GM18498 (cell line): ENCODE data around the gene FNDC11.

ENCODE experiments used
- ATAC-seq: cut with Tn5 transposase; IDR thresholded peaks from one replicate; pipeline ENCODE4 v1.9.1; 2021; ENCODE audit warnings: mild to moderate bottlenecking, moderate library complexity; ENCODE audit not compliant: unreplicated experiment

FNDC11 gene

GRCh38 chr20:63539092-63539430 lies 14.9 kb upstream of the FNDC11 start:
- no peak for ATAC-seq

GRCh38 chr20:63539441-63540370 lies 14.3 kb upstream of the FNDC11 start:
- ATAC-seq: no peak

GRCh38 chr20:63540417-63541186 lies 13.4 kb upstream of the FNDC11 start:
- no peak for ATAC-seq

GRCh38 chr20:63541371-63541770 lies 12.6 kb upstream of the FNDC11 start:
- no peak for ATAC-seq

GRCh38 chr20:63542031-63542559 lies 11.9 kb upstream of the FNDC11 start:
- no peak for ATAC-seq

GRCh38 chr20:63542696-63543095 lies 11.3 kb upstream of the FNDC11 start:
- no peak for ATAC-seq

- no peak for ATAC-seq
Observed at GRCh38 chr20:63543131-63543530, 10.8 kb upstream of the FNDC11 start.

- no peak for ATAC-seq
Observed at GRCh38 chr20:63543733-63544132, 10.2 kb upstream of the FNDC11 start.

- ATAC-seq: no peak
Observed at GRCh38 chr20:63544241-63544957, 9.6 kb upstream of the FNDC11 start.

- ATAC-seq: no peak
Observed at GRCh38 chr20:63544958-63545516, 8.9 kb upstream of the FNDC11 start.

- no peak for ATAC-seq
Observed at GRCh38 chr20:63545814-63546213, 8.1 kb upstream of the FNDC11 start.

- ATAC-seq: no peak
Observed at GRCh38 chr20:63546256-63546955, 7.6 kb upstream of the FNDC11 start.

GRCh38 chr20:63546956-63547724 lies 6.8 kb upstream of the FNDC11 start:
- ATAC-seq: no peak

GRCh38 chr20:63547725-63548480 lies 6.1 kb upstream of the FNDC11 start, which contains the start of gene SRMS:
Gene SRMS, minus strand, starts transcription at chr20:63547749. Its CDS starts 286 bp downstream, at chr20:63547463.
- no peak for ATAC-seq

GRCh38 chr20:63548542-63548941 lies 5.4 kb upstream of the FNDC11 start:
- no peak for ATAC-seq

GRCh38 chr20:63549019-63549418 lies 4.9 kb upstream of the FNDC11 start:
- ATAC-seq: no peak

GRCh38 chr20:63549679-63550282 lies 4.2 kb upstream of the FNDC11 start:
- no peak for ATAC-seq

- no peak for ATAC-seq
Observed at GRCh38 chr20:63551068-63551467, 2.9 kb upstream of the FNDC11 start.
